CD4-positive, alpha-beta memory T cell (primary cell): ENCODE data around the gene NAV1. TPM values are rescaled to one million over a fixed set of nuclear protein-coding genes. Genes with fewer than 3 reads are reported as not detected.

ENCODE experiments used
- CTCF ChIA-PET: fragments of 350-600 bp; sonication (Branson Sonifier 250); formaldehyde crosslinking; loops from one replicate; lab custom pipeline; 2021; ENCODE audit warnings: inconsistent platforms; ENCODE audit not compliant: partially characterized antibody; lab: Charles Lee
- POLR2A ChIA-PET: fragments of 350-600 bp; sonication (Branson Sonifier 250); formaldehyde crosslinking; loops from one replicate; lab custom pipeline; 2021; ENCODE audit not compliant: partially characterized antibody; lab: Charles Lee
- DNase-seq, 5 donors: peaks; one replicate each; pipeline versions ENCODE4 v3.0.0 to v3.0.0-alpha.2; 2020 to 2022; ENCODE audit warnings: mixed read lengths in 1 of 5
- H3K27ac ChIP-seq: one replicate; pipeline ENCODE4 v1.7.0; 2013; ENCODE audit warnings: low read depth, low read length
- H3K27me3 ChIP-seq: 2 replicates; pipeline ENCODE4 v1.7.0; 2013; ENCODE audit warnings: mild to moderate bottlenecking, low read length, moderate library complexity; ENCODE audit not compliant: insufficient read depth
- H3K36me3 ChIP-seq: 2 replicates; pipeline ENCODE4 v1.7.0; 2013; ENCODE audit warnings: mild to moderate bottlenecking, low read length, moderate library complexity; ENCODE audit not compliant: insufficient read depth
- H3K4me1 ChIP-seq: 2 replicates; pipeline ENCODE4 v1.7.0; 2013; ENCODE audit warnings: mild to moderate bottlenecking, low read length, moderate library complexity; ENCODE audit not compliant: insufficient read depth
- H3K4me3 ChIP-seq, 2 donors: one replicate each; pipeline ENCODE4 v1.7.0; 2013; ENCODE audit warnings: low read length in 2 of 2, mild to moderate bottlenecking in 1 of 2
- H3K9me3 ChIP-seq, 2 donors: one replicate each; pipeline ENCODE4 v1.7.0; 2013; ENCODE audit warnings: low read length in 2 of 2, control low read depth in 1 of 2; ENCODE audit not compliant: control insufficient read depth in 1 of 2
- H3K27ac Mint-ChIP-seq, 7 donors: one replicate each; pipeline ENCODE4 v1.8.0; 2020 to 2021; ENCODE audit warnings: mixed read lengths in 7 of 7, mild to moderate bottlenecking in 6 of 7, inconsistent platforms in 3 of 7, moderate library complexity in 3 of 7
- H3K27me3 Mint-ChIP-seq, 2 donors: one replicate each; pipeline ENCODE4 v1.8.0; 2020 to 2021; ENCODE audit warnings: mixed read lengths in 2 of 2
- H3K36me3 Mint-ChIP-seq, 2 donors: one replicate each; pipeline ENCODE4 v1.8.0; 2020 to 2021; ENCODE audit warnings: mixed read lengths in 2 of 2, inconsistent platforms in 1 of 2, mild to moderate bottlenecking in 1 of 2
- H3K4me1 Mint-ChIP-seq, 4 donors: one replicate each; pipeline ENCODE4 v1.8.0; 2020 to 2021; ENCODE audit warnings: mixed read lengths in 4 of 4, mild to moderate bottlenecking in 1 of 4
- H3K4me3 Mint-ChIP-seq, 8 donors: one replicate each; pipeline ENCODE4 v1.8.0; 2020 to 2021; ENCODE audit warnings: mixed read lengths in 8 of 8, mild to moderate bottlenecking in 7 of 8, moderate library complexity in 6 of 8, inconsistent platforms in 3 of 8
- H3K9me3 Mint-ChIP-seq, 8 donors: one replicate each; pipeline ENCODE4 v1.8.0; 2020 to 2021; ENCODE audit warnings: mixed read lengths in 8 of 8, mild to moderate bottlenecking in 5 of 8, inconsistent platforms in 3 of 8, moderate library complexity in 1 of 8
- intact Hi-C: fragments of 100-400 bp; cut with micrococcal nuclease; formaldehyde crosslinking; loops from one replicate; pipeline ENCODE4 v1.15.1; 2023
- polyA plus RNA-seq, 2 donors: library from polyadenylated mRNA; unstranded; fragments of 300-500 nt; fragmentation: Illumina TruSeq; gene quantifications; one replicate each; pipeline ENCODE4 v1.2.3, GENCODE V29; 2021
- total RNA-seq, 2 experiments: library from RNA; stranded (reverse); gene quantifications; one replicate each; pipeline ENCODE4 v1.2.3, GENCODE V29; 2021

Gene NAV1
- total and polyA plus RNA-seq, 4 experiments from 2014 or later = 0.29 to 4.7 (median 3.7) TPM

DNA sequence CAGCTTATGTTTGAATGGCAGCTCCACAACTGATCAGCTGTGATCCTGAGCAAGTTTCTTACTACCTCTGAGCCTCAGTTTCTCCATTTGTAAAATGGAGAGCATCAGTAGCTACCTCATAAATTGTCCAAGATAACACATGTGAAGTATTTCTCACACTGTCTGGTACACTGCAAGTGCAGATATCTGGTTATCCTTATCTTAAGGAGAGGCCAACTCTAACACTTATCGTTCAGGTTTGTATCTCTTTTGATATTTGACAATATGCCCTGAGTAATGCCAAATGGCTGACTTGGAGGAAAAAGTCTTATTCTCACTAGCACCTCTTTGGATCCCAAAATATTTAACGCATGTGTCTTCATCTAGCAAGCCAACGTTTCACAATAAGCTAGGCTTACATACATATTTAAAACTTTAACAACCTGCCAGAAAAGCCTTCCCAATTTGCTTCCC lies 34.7 kb upstream of the NAV1 start:
- no peak for DNase-seq
- Histone ChIP-seq H3K36me3 (no peaks in the 10 kb centered on the region), H3K9me3 (no peaks in the 10 kb centered on the region), H3K4me3 (no peak overlapping the region), H3K27ac (no peak overlapping the region), H3K4me1 (peaks cover 37% of the 10 kb centered on the region), H3K27me3 (no peaks in the 10 kb centered on the region)
- H3K4me1 Mint-ChIP-seq = peaks cover 28 to 60% (median 40%) of the 10 kb centered on the region in 4 donors
- H3K27ac Mint-ChIP-seq = no peak overlapping the region
- CTCF ChIA-PET = interaction anchor here (1.1 to 24.2 kb wide), 3 partner anchors 8 to 18 kb away, joined by 3 to 714 read pairs (median 110); no protein-coding TSS in a partner anchor
- no peaks in the 10 kb centered on the region for H3K9me3 Mint-ChIP-seq
- no peaks in the 10 kb centered on the region for H3K27me3 Mint-ChIP-seq
- intact Hi-C loops = no loop called here
- no peak overlapping the region for H3K4me3 Mint-ChIP-seq
- POLR2A ChIA-PET = interaction anchor here (0.9 to 5.0 kb wide), 2 partner anchors 9 to 23 kb away, joined by 3 to 40 read pairs; no protein-coding TSS in a partner anchor
- peaks cover 0 to 4% of the 10 kb centered on the region in 2 donors for H3K36me3 Mint-ChIP-seq

DNA sequence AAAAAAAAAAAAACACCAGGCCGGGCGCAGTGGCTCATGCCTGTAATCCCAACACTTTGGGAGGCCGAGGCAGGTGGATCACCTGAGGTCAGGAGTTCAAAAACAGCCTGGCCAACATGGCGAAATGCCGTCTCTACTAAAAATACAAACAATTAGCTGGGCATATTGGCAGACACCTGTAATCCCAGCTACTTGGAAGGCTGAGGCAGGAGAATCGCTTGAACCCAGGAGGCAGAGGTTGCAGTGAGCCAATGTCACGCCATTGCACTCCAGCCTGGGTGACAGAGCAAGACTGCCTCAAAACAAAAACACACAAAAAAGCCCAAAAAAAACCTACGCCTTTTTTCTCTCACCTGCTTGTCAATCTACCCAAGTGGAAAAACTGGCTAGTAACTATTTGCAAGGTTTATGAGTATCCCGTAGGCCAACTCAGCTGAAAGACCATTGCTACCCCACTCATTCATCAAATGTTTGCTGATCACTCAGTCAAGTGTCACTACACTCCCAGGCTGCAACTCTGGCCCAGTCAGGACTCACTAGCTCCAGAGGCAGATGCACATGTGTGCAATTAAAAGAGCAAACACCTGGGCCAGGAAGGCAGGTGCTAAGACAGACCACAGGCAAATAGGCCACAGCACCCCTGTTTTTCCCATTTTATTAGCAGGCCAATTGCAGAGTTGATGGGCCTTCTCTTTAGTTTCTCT lies 34.0 kb upstream of the NAV1 start:
- Histone ChIP-seq H3K4me1 (peaks cover 37% of the 10 kb centered on the region), H3K36me3 (no peaks in the 10 kb centered on the region), H3K27me3 (no peaks in the 10 kb centered on the region), H3K9me3 (no peaks in the 10 kb centered on the region), H3K27ac (no peak overlapping the region), H3K4me3 (no peak overlapping the region)
- H3K4me1 Mint-ChIP-seq = peaks cover 34 to 58% (median 45%) of the 10 kb centered on the region in 4 donors
- no peaks in the 10 kb centered on the region for H3K9me3 Mint-ChIP-seq
- intact Hi-C loops = no loop called here
- H3K4me3 Mint-ChIP-seq = peak overlapping the region; percentile 52 to 92 (median 92)
- H3K27ac Mint-ChIP-seq = peak overlapping the region; percentile 2 to 92 (median 78)
- DNase-seq = no peak
- peaks cover 0 to 2% of the 10 kb centered on the region in 2 donors for H3K36me3 Mint-ChIP-seq
- H3K27me3 Mint-ChIP-seq = no peaks in the 10 kb centered on the region
- ChIA-PET CTCF (interaction anchor here (7.1 to 24.2 kb wide), 2 partner anchors 7 to 19 kb away, joined by 110 to 714 read pairs; no protein-coding TSS in a partner anchor), POLR2A (interaction anchor here (5.0 kb wide), 1 partner anchor 24 kb away, joined by 40 read pairs; no protein-coding TSS in a partner anchor)

GRCh38 chr1:201505503-201505890 lies 33.4 kb upstream of the NAV1 start:
- no peaks in the 10 kb centered on the region for H3K36me3 ChIP-seq
- peak overlapping the region in 6 of 7 donors; percentile 50 to 94 (median 88) for H3K27ac Mint-ChIP-seq
- ChIA-PET CTCF (interaction anchor here (1.0 to 24.2 kb wide), 2 partner anchors 19 to 58 kb away, joined by 3 to 714 read pairs; no protein-coding TSS in a partner anchor), POLR2A (interaction anchor here (0.8 to 5.0 kb wide), 2 partner anchors 24 to 37 kb away, joined by 3 to 40 read pairs; partner anchors contain the start of gene PHLDA3)
- no peak for DNase-seq
- no peaks in the 10 kb centered on the region for H3K9me3 Mint-ChIP-seq
- H3K36me3 Mint-ChIP-seq = peaks cover 0 to 2% of the 10 kb centered on the region in 2 donors
- H3K27me3 ChIP-seq = no peaks in the 10 kb centered on the region
- H3K4me3 Mint-ChIP-seq = peak overlapping the region; percentile 91 to 94 (median 92)
- no peaks in the 10 kb centered on the region for H3K9me3 ChIP-seq
- no peaks in the 10 kb centered on the region for H3K27me3 Mint-ChIP-seq
- intact Hi-C loops = no loop called here
- no peak overlapping the region for H3K27ac ChIP-seq
- peaks cover 37% of the 10 kb centered on the region for H3K4me1 ChIP-seq
- peaks cover 35 to 61% (median 44%) of the 10 kb centered on the region in 4 donors for H3K4me1 Mint-ChIP-seq
- H3K4me3 ChIP-seq = no peak overlapping the region

GRCh38 chr1:201506092-201506491 lies 32.8 kb upstream of the NAV1 start:
- Mint-ChIP-seq H3K4me1 (peaks cover 35 to 55% (median 44%) of the 10 kb centered on the region in 4 donors), H3K27ac (peak overlapping the region; percentile 85 to 96 (median 92)), H3K27me3 (no peaks in the 10 kb centered on the region), H3K9me3 (no peaks in the 10 kb centered on the region), H3K4me3 (peak overlapping the region; percentile 91 to 94 (median 92)), H3K36me3 (peaks cover 0 to 2% of the 10 kb centered on the region in 2 donors)
- no peaks in the 10 kb centered on the region for H3K36me3 ChIP-seq
- intact Hi-C loops = no loop called here
- ChIA-PET CTCF (interaction anchor here (1.0 to 24.2 kb wide), 2 partner anchors 20 to 58 kb away, joined by 3 to 714 read pairs; no protein-coding TSS in a partner anchor), POLR2A (interaction anchor here (0.8 to 5.0 kb wide), 2 partner anchors 25 to 37 kb away, joined by 3 to 40 read pairs; partner anchors contain the start of gene PHLDA3)
- H3K27me3 ChIP-seq = no peaks in the 10 kb centered on the region
- H3K4me3 ChIP-seq = peak overlapping the region; percentile 8 to 83
- peaks cover 37% of the 10 kb centered on the region for H3K4me1 ChIP-seq
- no peaks in the 10 kb centered on the region for H3K9me3 ChIP-seq
- peak overlapping the region; percentile 70 for H3K27ac ChIP-seq
- DNase-seq = no peak

- Histone ChIP-seq H3K4me3 (peak within 1 kb of the TSS; percentile 8 to 83), H3K27me3 (no peaks in the 10 kb centered on the region), H3K27ac (peak within 1 kb of the TSS; percentile 70), H3K4me1 (peaks cover 37% of the 10 kb centered on the region), H3K36me3 (no peaks in the 10 kb centered on the region), H3K9me3 (no peaks in the 10 kb centered on the region)
- Mint-ChIP-seq H3K27me3 (no peaks in the 10 kb centered on the region), H3K9me3 (no peaks in the 10 kb centered on the region), H3K27ac (peak within 1 kb of the TSS; percentile 85 to 96 (median 95)), H3K4me3 (peak within 1 kb of the TSS; percentile 91 to 94 (median 92)), H3K4me1 (peaks cover 35 to 54% (median 44%) of the 10 kb centered on the region in 4 donors), H3K36me3 (peaks cover 0 to 2% of the 10 kb centered on the region in 2 donors)
- ChIA-PET CTCF (interaction anchor here (0.8 to 24.2 kb wide), 3 partner anchors 20 to 59 kb away, joined by 3 to 714 read pairs (median 3); no protein-coding TSS in a partner anchor), POLR2A (interaction anchor here (0.6 to 5.0 kb wide), 5 partner anchors 8 to 1279 kb away, joined by 4 to 40 read pairs (median 5); no protein-coding TSS in a partner anchor)
- intact Hi-C loops = loop anchor here (1.0 kb wide), 1 partner anchor 24 kb away; no protein-coding TSS in a partner anchor
- DNase-seq = peak; percentile 80 to 85 (median 83)
Observed at GRCh38 chr1:201506557-201507359, 32.2 kb upstream of the NAV1 start, which contains the start of gene CSRP1. CSRP1 (minus strand) TSS chr1:201507123; CDS start chr1:201496303, 10,820 bp downstream.

DNA sequence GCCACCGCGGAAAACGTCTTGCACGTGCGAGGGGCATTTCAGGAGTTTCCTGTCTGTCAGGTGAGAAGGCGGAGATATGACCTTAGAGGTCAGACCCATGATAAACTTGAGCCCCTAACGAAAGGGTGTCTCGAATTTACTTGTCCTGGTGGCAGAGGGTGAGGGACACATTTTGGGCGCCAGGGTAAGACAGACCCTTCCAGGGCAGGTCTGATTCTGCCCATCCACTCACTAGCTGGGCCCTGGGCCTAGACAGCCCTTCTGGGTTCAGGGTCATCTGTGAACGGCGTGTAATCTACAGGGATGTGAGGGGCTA lies 31.6 kb upstream of the NAV1 start:
- H3K4me1 Mint-ChIP-seq = peaks cover 34 to 52% (median 43%) of the 10 kb centered on the region in 4 donors
- H3K27me3 Mint-ChIP-seq = no peaks in the 10 kb centered on the region
- H3K27ac Mint-ChIP-seq = peak overlapping the region; percentile 82 to 95 (median 93)
- ChIA-PET CTCF (interaction anchor here (0.8 to 24.2 kb wide), 2 partner anchors 21 to 59 kb away, joined by 3 to 714 read pairs; no protein-coding TSS in a partner anchor), POLR2A (interaction anchor here (0.6 to 5.0 kb wide), 5 partner anchors 9 to 1278 kb away, joined by 4 to 40 read pairs (median 5); no protein-coding TSS in a partner anchor)
- H3K27ac ChIP-seq = peak overlapping the region; percentile 70
- no peak for DNase-seq
- no peaks in the 10 kb centered on the region for H3K36me3 ChIP-seq
- H3K36me3 Mint-ChIP-seq = peaks cover 0 to 2% of the 10 kb centered on the region in 2 donors
- H3K9me3 Mint-ChIP-seq = no peaks in the 10 kb centered on the region
- H3K27me3 ChIP-seq = no peaks in the 10 kb centered on the region
- H3K4me3 Mint-ChIP-seq = peak overlapping the region; percentile 85 to 94 (median 88)
- H3K4me3 ChIP-seq = peak overlapping the region in 1 of 2 donors; percentile 83
- no peaks in the 10 kb centered on the region for H3K9me3 ChIP-seq
- peaks cover 37% of the 10 kb centered on the region for H3K4me1 ChIP-seq
- intact Hi-C loops = loop anchor here (1.0 kb wide), 1 partner anchor 25 kb away; no protein-coding TSS in a partner anchor
